HG03457 (cell line): ENCODE measurements around the gene FOXL2NB.

Source experiments
- ATAC-seq: cut with Tn5 transposase; IDR thresholded peaks from one replicate; pipeline ENCODE4 v1.9.1; 2021; ENCODE audit warnings: moderate number of reproducible peaks; ENCODE audit not compliant: unreplicated experiment

The FOXL2NB gene

GRCh38 chr3:138944929-138945708, 1.9 kb upstream of the FOXL2NB start:
- ATAC-seq, result no peak

DNA sequence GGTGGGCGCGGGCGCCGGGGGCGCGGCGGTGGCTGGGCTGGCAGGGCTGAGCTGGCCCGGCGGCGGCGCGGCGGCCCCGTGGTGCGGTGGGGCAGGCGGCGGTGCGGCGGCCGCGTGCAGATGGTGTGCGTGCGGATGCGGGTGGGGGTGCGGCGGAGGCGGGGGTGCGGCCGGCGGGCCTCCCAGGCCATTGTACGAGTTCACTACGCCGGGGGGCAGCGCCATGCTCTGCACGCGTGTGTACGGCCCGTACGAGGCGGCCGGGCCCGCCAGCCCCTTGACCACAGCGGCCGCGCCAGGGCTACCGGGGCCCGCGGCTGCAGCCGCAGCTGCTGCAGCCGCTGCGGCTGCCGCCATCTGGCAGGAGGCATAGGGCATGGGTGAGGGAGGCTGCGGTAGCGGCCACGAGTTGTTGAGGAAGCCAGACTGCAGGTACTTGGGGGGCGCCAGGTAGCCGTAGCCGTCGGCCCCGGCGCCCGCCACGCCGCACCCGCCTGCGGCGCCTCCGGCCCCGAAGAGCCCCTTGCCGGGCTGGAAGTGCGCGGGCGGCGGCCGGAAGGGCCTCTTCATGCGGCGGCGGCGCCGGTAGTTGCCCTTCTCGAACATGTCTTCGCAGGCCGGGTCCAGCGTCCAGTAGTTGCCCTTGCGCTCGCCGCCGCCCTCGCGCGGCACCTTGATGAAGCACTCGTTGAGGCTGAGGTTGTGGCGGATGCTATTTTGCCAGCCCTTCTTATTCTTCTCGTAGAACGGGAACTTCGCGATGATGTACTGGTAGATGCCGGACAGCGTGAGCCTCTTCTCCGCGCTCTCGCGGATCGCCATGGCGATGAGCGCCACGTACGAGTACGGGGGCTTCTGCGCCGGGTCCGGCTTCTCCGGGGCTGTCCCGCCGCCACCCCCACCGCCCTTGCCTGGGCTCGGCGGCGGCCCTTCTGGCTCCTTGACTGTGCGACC, 1.0 kb upstream of the FOXL2NB start:
- ATAC-seq, result no peak

DNA sequence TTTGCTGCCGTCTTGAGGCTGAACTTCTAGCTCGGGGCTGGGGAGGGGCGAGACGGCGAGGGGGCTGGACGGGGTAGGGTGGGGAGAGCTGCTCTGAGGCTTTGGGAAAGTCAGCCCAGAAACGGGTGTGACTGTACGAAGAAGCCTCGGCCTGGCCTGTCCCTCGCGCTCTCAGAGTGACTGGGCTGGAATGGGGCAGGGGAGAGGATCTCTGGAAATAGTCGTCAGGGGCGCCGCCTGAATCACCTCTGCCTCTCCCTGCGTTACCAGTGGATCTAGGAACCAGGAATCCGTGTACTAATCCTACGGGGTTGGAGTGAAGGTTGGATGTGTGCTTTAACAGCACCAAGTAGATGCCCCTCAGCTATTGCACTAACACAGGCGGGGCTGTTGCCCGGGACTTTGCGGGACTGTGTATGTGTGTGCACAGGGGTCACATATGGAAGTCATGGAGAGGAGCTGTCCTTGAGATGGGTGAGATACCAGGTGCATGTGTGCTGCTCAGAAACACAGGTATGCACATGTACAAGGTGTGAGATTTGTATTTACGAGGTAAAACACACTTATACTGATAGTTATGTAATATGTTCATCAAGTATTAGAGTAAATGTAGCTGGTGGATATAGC, 591 bp downstream of the FOXL2NB start:
- ATAC-seq, result no peak

DNA sequence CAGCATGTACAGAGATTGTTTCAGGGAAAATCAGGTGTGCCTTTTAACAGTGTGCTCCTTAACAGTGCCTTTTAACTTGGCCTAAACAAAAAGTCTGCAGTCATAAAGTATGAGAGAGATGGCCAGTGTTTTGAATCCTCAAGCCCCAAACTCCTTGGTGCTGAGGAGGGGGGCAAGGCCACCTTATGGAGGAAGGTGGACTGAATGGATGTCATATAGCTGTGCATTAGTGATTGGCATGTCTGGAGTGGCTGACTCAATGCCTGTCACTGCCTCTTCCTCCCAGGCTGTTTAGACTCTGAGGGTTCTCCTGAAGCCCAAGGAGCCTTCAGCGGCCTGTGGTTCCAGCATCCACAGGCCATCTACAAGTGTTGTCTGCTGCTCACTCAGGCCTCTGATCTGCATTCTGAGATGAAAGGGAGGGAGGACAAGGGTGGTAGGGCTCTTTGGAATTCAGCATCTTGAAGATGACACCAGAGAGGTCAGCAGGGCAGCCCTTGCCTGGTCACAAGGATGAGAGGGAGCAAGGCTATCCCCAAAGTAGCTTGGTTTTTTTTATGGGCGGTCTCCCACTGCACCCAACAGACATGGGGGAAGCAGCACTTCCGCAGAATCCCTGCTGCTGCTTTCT, 1.5 kb downstream of the FOXL2NB start:
- ATAC-seq, result no peak

DNA sequence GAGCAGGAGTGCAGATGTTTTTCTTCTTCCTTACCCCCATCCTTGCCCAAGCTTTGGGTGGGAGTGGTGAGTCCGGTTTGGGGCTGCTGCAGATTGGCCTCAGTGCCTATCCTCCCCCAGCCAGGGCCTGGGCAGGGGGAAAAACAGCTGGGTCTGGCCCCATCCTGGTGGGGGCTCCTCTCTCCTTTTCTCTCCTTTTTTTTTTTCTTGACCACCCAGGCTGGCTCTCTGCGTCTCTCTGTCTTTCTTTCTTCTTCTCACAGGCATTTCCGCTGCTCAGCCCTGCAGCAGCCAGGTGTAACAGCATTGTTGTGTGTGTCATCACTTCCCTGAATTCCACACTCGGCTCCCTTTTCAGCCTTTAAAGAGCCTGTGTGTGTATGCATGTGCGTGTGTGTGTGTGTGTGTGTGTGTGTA, 2.0 kb downstream of the FOXL2NB start:
- no peak for ATAC-seq

DNA sequence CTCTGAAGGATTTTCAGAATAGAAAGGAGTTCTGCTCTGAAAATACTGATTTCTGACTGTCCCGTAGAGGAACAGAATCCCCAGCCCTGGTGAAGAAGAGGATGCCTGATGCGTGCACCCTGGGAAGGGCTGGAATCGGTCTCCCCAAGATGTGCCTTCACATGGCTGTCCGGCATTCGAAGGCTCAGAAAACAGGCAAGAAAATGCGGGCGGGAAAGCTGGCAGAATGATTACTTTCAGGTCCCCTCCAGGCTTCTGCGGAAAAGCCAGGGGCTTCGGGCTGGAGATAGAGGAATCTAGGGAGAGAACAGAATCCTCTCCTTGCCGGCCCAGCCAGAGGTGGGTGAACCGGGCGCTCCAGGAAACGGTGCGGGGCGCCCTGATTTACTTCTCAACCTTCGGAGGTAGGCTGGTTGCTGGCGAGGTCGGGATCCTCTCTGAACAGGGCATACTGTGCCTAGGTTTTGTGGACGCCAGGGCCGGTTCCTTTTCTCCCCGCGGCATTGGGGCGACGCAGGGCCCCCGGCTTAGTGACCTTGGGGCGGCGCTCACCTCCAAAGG, 2.5 kb downstream of the FOXL2NB start:
- no peak for ATAC-seq

- no peak for ATAC-seq
Observed at GRCh38 chr3:138950006-138950644, 3.1 kb downstream of the FOXL2NB start.

DNA sequence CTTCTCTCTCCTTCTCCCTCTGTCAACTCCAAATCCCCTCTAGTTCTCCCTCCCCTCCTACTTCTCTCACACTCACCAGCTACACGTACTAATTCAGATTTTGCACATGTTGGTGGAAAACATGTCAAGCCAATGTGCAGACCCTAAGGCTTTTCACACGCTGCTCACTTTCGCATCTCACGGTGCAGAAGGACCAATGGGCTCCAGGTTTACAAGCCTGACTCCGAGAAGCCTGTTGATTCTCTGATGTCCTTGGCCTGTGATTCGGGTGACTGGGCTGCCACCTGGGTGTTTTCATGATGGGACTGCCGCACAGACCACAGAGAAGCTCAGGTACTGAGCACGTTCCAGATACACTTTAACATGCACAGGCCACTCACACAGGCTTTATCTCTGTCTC, 3.7 kb downstream of the FOXL2NB start:
- ATAC-seq, result no peak

DNA sequence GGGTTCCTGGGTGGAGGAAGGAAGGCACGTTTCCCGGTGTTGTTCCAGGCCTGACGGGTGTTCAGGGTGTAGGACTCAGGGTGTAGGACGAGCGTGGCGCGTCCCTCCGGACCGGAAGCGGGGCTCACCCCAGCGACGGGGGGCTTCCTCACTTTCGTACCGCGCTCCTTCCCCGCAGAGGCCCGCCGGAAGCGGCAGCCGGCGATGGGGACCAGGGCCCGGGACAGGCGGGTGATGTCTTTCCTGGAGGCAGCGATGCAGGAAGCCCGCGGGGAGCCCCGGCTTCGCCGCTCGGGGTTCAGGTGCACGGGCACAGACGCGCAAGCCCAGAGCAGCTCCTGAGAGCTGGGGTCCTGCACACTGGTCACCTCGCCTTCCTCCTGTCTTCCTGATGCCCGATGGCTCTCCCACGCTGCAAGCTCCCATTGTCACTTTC, 13.4 kb downstream of the FOXL2NB start:
- no peak for ATAC-seq

- no peak for ATAC-seq
Observed at GRCh38 chr3:138962854-138963560, 16.0 kb downstream of the FOXL2NB start.

- ATAC-seq, result no peak
Observed at GRCh38 chr3:138964264-138964663, 17.2 kb downstream of the FOXL2NB start.

- no peak for ATAC-seq
Observed at GRCh38 chr3:138964923-138965322, 17.9 kb downstream of the FOXL2NB start.

- no peak for ATAC-seq
Observed at GRCh38 chr3:138971766-138972320, 24.8 kb downstream of the FOXL2NB start.

GRCh38 chr3:138972941-138973340, 25.9 kb downstream of the FOXL2NB start:
- no peak for ATAC-seq

GRCh38 chr3:138974462-138974861, 27.4 kb downstream of the FOXL2NB start:
- no peak for ATAC-seq

- ATAC-seq, result no peak
Observed at GRCh38 chr3:138975351-138975750, 28.3 kb downstream of the FOXL2NB start.

- ATAC-seq, result no peak
Observed at GRCh38 chr3:138976047-138976446, 29.0 kb downstream of the FOXL2NB start.

DNA sequence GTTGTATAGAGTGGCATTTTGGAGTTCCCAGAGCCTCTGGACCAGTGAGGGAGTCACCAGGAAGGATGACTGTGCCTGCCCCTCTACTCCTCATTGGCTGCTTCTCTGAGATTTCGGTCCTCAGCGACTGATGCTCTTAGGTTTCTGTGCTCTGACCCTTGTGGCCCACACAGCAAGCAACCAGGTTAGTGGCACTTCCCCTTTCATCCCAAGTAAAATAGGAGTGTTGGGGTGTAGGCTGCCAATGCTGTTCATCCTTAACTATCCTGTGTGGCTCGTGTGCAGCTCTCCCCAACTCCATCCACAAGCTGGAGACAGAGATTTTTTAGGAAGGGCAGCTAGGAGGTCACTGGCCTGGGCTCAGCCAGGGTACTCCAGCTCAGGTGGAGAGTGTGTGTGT, 37.8 kb downstream of the FOXL2NB start:
- ATAC-seq, result no peak

DNA sequence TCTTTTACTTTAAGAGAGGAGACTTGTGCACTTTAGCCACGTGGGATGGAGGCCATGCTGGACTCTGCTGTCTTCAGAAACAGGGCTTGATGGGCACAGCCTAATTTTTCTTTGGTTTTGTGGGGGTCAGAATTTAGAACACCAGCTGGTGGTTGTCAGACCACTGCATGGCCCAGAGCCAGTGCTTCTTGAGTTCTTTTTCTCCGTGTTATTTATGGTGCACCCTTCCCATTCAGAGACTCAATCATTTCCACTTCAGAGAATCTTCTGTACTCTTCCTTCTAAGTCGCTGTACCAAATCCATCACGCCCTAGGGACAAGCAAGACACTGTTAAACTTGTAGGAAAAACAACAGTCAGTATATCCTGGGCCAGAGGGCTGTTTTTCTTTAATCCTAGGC, 38.9 kb downstream of the FOXL2NB start:
- no peak for ATAC-seq
